Umbilical cord (tissue), 2 donors: ENCODE data around the gene ZNF555. TPM values are rescaled to one million over a fixed set of nuclear protein-coding genes. Genes with fewer than 3 reads are reported as not detected.
"Not testable (repeated sequence)": the region's sequence is repeated elsewhere in the genome, so short reads cannot be mapped to it uniquely, and the experiment has no call there.

Experiments
- DNase-seq: peaks from one replicate; pipeline ENCODE4 v3.0.0-alpha.2; 2015; ENCODE audit warnings: low spot score
- total RNA-seq: library from RNA; depleted of rRNA; stranded (reverse); fragments of >200 nt; gene quantifications from one replicate; pipeline ENCODE4 v1.2.3, GENCODE V29; 2014; ENCODE audit warnings: low replicate concordance; ENCODE audit not compliant: insufficient read depth

Gene ZNF555
- total RNA-seq, result 7.0 TPM

- peak; percentile 100 for DNase-seq
Observed at GRCh38 chr19:2840794-2841791, at the start of gene ZNF555. ZNF555 (plus strand) TSS chr19:2841475; CDS start chr19:2841573, 98 bp downstream.

DNA sequence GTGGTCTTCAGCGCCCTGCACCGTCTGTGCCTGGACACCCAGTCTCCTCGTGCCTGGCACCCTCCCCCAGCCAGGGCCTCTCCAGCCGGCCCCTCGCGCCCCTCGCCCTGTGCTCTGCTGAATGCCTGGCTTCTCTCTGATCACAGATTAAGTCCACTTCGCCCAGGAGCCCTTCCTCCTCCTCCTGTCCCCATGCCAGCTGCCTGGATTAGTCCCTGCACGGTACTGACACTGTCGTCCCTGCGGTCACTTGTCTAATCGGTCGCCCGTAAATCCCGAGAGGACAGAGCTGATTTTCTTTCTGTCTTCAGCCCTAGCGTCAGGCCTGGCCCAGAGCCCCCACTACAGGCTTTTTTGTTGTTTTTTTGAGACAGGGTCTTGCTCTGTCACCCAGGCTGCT, 49.4 kb upstream of the ZNF555 start:
- no peak for DNase-seq

DNA sequence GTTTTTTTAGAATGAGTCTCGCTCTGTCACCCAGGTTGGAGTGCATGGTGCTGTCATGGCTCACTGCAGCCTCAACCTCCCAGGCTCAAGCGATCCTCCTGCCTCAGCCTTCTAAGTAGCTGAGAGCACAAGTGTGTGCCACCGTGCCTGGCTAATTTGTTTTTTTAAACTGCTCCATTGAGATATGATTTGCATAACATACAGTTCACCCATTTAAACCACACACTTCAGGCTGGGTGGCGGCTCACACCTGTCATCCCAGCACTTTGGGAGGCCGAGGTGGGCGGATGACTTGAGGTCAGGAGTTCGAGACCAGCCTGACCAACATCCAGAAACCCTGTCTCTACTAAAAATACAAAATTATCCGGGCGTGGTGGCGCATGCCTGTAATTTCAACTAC, 48.6 kb upstream of the ZNF555 start:
- not testable (repeated sequence) for DNase-seq

- DNase-seq, result no peak
Observed at GRCh38 chr19:2793126-2793525, 48.1 kb upstream of the ZNF555 start.

GRCh38 chr19:2793577-2793976, 47.7 kb upstream of the ZNF555 start:
- no peak for DNase-seq

DNA sequence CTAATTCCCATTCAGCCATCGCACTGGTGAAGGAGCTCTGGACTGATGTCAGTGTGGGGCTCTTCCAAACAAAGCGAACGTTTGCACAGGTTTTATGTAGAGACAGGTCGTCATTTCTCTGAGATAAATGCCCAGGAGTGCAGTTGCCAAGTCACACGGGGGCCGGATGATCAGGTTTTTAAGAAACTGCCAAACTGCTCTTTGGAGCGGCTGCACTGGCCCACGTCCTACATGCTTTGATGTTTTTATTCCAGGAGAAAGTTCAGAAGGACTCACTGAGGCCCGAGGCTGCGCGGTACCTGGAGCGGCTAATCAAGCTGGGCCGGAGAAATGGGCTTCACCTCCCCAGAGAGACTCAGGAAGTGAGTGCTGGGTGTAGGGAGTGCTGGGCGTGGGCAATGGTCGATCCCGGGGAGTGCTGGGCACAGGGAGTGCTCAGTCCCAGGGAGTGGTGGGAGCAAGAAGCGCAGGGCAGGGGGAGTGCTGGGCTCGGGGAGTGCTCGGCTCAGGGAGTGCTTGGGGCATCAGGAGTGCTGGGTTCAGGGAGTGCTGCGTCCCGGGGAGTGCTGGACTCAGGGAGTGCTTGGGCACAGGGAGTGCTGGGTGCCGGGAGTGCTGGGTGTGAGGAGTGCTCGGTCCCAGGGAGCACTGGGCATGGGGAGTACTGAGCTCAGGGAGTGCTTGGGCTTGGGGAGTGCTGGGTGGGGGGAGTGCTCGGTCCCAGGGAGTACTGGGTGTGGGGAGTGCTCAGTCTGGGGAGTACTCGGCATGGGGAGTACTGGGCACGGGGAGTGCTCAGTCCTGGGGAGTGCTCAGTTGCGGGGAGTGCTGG, 45.2 kb upstream of the ZNF555 start:
- DNase-seq, result no peak

GRCh38 chr19:2796659-2797266, 44.5 kb upstream of the ZNF555 start:
- DNase-seq, result no peak

GRCh38 chr19:2797280-2797679, 44.0 kb upstream of the ZNF555 start:
- no peak for DNase-seq

- no peak for DNase-seq
Observed at GRCh38 chr19:2798158-2798685, 43.1 kb upstream of the ZNF555 start.

- DNase-seq, result no peak
Observed at GRCh38 chr19:2798733-2799132, 42.5 kb upstream of the ZNF555 start.

DNA sequence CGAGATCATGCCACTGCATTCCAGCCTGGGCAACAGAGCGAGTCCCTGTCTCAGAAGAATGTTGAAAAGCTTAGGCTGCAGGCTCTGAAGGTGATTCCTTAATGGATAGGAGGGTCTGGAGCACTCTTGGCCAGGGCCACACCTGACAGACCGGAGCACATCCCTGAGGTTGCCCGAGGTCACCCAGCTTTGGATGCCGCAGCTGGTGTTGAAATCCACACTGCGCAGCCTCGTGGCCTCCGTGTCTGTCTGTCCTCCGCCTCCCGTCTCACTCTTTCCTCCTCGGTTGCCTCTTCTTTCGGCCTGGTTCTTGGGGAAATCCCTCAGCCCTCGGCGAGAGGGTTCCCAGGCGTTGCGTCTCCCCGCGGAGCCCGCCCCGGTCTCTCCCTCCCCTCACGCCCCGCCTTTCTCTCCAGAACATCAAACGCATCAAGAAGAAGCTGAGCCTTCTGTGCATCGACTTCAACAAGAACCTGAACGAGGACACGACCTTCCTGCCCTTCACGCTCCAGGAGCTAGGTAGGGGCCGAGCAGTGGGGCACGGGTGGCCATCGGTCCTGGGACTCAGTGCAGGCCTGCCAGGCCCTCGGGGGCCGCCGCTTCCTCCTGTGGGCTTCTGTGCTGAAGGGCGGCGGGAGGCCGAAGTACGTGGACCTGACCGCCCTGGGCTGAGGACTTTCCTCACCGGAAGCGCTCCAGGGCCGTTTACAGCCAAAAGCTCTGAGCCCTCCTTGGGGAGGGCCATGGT, 41.8 kb upstream of the ZNF555 start:
- no peak for DNase-seq

- DNase-seq, result no peak
Observed at GRCh38 chr19:2800506-2800905, 40.8 kb upstream of the ZNF555 start.

DNA sequence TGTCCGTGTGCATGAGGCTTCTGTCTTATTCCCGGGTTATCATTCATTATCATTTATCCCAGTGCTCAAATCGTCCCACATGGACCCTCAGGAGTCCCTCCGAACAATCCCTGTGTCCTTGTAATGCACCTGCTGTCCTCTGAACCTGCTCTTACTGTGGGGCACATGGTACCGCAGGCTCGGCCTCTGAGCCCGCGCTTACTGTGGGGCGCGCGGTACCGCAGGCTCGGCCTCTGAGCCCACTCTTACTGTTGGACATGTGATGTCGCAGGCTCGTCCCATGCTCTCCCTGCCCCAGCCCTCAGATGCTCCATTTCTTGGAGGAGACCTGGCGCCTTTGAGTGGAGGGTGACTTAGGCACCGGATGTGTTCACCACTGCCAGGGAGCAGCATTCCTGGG, 38.4 kb upstream of the ZNF555 start:
- no peak for DNase-seq

- no peak for DNase-seq
Observed at GRCh38 chr19:2803486-2804155, 37.7 kb upstream of the ZNF555 start.

DNA sequence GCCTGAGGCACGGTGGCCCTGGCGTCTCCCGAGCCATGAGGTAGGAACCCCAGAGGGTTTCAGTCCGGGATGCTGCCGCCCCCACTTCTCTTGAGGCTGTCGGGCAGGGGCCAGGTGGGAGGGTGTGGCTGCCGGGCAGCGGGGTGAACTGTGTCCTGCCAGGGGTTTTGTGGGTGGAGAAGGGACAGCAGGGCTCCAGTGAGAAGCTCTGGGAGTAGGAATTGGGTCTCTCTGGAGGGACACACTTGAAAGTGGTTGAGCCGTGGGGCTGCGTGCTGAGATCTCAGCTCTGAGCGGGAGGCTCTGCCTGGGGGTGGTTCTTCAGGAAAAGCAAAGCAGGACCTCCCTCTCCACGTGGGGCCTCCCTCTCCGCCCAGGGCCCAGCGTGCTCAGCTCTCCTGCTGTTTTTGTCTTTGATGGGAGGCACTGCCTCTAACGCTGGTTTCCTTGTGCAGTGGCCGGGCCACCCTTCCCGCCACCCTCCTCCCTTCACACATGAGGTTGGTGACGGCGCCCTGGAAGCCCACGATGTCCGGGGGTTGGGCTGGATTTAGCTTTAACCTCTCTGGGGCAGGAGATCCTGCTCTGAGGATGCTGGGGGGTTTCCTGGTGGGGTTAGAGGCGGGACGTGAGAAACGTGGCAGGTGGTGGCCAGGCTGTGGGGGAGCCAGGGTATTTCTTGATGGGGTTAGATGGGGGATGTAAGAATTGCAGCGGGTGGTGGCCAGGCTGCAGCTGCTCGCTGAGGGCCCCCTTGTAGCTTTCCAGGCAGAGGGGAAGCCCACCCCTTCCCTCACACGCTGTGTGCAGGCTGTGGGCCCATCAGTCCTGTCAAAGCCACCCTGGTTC, 36.9 kb upstream of the ZNF555 start:
- DNase-seq, result no peak

GRCh38 chr19:2805261-2805900, 35.9 kb upstream of the ZNF555 start:
- DNase-seq, result no peak

DNA sequence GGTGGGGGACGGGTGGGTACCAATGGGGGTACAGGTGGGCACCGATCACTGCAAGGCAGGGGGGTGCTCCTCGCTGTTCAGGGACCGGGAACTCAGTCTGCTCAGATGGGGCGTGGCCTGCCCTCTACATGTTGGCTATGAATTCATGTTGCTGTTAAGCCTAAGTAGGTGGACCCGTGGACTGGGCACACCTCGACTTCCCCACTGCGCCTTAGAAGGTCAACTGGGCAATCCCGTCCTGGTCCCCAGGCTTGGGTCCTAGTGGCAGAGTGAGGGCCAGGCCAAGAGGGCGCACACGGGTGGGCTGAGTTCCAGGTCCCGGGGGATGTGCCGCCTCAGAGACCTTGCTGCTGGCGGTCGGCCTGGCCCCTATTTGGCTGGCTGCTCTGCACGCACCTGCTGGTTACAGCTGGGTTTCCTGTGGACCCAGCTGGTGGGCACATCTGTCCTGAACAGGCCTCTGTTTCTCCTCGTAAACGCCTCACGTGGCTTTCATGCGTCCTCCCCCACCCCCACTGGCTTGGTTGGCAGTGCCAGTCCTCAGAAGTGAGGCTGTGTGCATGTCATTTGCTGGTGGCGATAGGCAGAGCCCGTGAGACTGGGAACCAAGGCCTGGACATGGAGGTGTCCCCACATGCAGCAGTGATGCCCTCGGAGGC, 35.2 kb upstream of the ZNF555 start:
- no peak for DNase-seq

DNA sequence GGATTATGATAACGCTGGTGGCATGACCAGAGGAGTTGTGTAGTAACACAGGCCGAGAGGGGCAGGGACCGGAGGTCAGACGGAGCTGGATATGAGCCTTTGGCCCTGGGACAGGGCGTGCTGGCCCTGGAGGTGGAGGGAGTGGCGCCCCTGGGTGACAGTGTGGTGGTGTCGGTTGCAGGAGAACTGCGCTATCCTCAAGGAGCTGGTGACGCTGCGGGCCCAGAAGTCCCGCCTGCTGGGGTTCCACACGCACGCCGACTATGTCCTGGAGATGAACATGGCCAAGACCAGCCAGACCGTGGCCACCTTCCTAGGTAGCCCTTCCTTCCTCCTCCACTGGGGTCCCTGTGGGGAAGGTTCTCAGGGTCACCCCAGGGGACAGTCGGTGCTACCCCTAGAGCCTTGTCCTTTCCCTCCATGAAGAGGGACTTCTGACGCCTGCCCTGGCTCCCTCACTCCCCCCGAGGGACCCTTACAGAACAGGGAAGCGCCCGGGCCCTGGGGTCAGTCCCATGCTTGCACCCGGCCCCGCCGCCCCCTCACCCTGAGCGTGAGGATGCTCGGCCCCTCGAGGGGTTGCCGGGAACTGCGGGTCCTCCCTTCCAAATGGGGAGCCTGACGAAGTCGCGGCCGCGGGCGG, 34.4 kb upstream of the ZNF555 start:
- no peak for DNase-seq
